BJ (cell line): ENCODE measurements around the gene VCL. TPM values are rescaled to one million over a fixed set of nuclear protein-coding genes. Genes with fewer than 3 reads are reported as not detected.

Experiments
- CTCF ChIA-PET: fragments of 350-600 bp; formaldehyde crosslinking; extraction: SDS; loops from one replicate; lab custom pipeline; 2021; ENCODE audit warnings: antibody characterized with exemption, inconsistent platforms; lab: Yijun Ruan, JAX
- POLR2A ChIA-PET: fragments of 300-600 bp; sonication (Branson Sonifier 250); formaldehyde crosslinking; extraction: SDS; loops from one replicate; lab custom pipeline; 2021; ENCODE audit warnings: antibody characterized with exemption; lab: Charles Lee
- DNase-seq: peaks from one replicate; pipeline ENCODE4 v3.0.0-alpha.2; 2011; ENCODE audit warnings: low read depth
- H3K27me3 ChIP-seq: 2 replicates; pipeline ENCODE4 v1.6.0; 2011; ENCODE audit warnings: low read length; ENCODE audit not compliant: control insufficient read depth, insufficient read depth
- H3K36me3 ChIP-seq: 2 replicates; pipeline ENCODE4 v1.5.1; 2011; ENCODE audit warnings: low read length; ENCODE audit not compliant: control insufficient read depth, insufficient read depth
- H3K4me3 ChIP-seq: 2 replicates; pipeline ENCODE4 v1.5.1; 2011; ENCODE audit warnings: low read depth, mild to moderate bottlenecking, control low read depth, low read length
- polyA plus RNA-seq: library from polyadenylated mRNA; depleted of rRNA; stranded (reverse); fragments of >200 nt; gene quantifications from 2 replicates; pipeline ENCODE4 v1.2.3, GENCODE V29; 2011
- TF ChIP-seq, protein P1 (sequence below): IDR thresholded peaks from 2 replicates; pipeline ENCODE4 v1.5.1; 2011; ENCODE audit warnings: low read depth, mild to moderate bottlenecking, control low read depth, inconsistent platforms, low read length, moderate library complexity; ENCODE audit not compliant: insufficient read depth

Gene VCL
- polyA plus RNA-seq, 1 experiment, result 255 TPM

DNA sequence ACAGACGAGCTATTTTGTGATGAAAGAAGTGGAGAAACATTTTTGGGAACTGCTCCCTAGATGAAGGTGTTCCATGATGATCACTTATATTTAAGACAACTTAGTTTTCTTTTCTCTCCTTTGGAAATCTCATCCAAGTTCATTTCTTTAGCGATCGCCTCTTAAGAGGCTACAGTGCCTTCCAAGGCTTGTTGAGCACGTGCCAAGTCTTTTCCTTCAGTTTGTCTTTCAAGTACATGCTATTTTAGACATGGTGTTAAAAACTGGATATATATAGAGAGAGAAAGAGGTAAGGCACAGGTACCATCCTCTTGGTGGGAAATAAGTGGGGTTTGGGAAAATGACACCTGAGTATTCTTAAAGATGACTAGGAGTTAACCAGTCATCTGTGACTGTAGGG is 155.8 kb downstream of the VCL start:
- no peak for DNase-seq
- Histone ChIP-seq H3K36me3 (no peaks in the 10 kb centered on the region), H3K27me3 (no peaks in the 10 kb centered on the region), H3K4me3 (no peak overlapping the region)
- POLR2A ChIA-PET, result no interaction called here
- TF ChIP-seq, protein P1, sequence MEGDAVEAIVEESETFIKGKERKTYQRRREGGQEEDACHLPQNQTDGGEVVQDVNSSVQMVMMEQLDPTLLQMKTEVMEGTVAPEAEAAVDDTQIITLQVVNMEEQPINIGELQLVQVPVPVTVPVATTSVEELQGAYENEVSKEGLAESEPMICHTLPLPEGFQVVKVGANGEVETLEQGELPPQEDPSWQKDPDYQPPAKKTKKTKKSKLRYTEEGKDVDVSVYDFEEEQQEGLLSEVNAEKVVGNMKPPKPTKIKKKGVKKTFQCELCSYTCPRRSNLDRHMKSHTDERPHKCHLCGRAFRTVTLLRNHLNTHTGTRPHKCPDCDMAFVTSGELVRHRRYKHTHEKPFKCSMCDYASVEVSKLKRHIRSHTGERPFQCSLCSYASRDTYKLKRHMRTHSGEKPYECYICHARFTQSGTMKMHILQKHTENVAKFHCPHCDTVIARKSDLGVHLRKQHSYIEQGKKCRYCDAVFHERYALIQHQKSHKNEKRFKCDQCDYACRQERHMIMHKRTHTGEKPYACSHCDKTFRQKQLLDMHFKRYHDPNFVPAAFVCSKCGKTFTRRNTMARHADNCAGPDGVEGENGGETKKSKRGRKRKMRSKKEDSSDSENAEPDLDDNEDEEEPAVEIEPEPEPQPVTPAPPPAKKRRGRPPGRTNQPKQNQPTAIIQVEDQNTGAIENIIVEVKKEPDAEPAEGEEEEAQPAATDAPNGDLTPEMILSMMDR, result no peak
- CTCF ChIA-PET, result interaction anchor here (2.7 kb wide), 1 partner anchor 60 kb away, joined by 8 read pairs; no protein-coding TSS in a partner anchor

DNA sequence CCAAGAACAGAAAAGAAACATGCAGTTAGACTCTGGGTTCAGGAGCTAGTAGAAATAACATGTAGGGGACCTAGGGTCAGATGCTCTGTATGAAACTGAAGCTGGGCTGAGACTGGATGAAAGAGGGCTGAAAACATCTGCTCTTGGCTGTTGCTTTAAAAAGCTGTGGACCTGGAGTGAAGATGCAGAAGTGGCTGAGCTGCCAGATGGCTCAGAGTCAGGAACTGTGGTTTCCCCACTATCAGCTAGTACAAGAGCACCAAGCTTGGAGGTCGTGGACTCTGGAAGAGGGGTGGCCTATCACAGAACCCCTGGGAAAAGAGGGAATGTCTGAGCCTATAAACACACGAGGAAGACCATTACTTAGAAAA is 159.0 kb downstream of the VCL start:
- Histone ChIP-seq H3K27me3 (no peaks in the 10 kb centered on the region), H3K36me3 (no peaks in the 10 kb centered on the region), H3K4me3 (no peak overlapping the region)
- DNase-seq, result no peak
- ChIA-PET POLR2A (interaction anchor here (0.5 kb wide), 1 partner anchor 9 kb away, joined by 5 read pairs; no protein-coding TSS in a partner anchor), CTCF (interaction anchor here (1.4 kb wide), 1 partner anchor 57 kb away, joined by 4 read pairs; no protein-coding TSS in a partner anchor)
- TF ChIP-seq, protein P1, result no peak

DNA sequence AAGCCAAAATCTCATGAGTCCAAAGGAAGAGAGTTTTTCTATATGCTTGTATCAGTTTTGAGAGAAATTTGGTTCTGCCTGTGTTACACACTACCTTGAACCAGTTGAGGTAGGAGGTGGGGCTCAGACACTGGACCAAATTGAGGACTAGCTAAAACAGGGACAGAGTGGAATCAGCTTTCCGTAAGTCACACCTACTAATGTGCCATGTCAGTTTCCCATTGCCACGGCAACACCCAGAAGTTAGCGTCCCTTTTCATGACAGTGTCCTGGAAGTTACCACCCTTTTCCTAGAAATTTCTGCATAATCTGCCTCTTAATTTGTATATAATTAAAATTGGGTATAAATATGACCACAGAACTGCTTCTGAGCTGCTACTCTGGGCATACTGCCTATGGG is 162.1 kb downstream of the VCL start:
- Histone ChIP-seq H3K27me3 (no peaks in the 10 kb centered on the region), H3K36me3 (no peaks in the 10 kb centered on the region), H3K4me3 (no peak overlapping the region)
- ChIA-PET CTCF (no interaction called here), POLR2A (no interaction called here)
- no peak for DNase-seq
- TF ChIP-seq, protein P1, result no peak

DNA sequence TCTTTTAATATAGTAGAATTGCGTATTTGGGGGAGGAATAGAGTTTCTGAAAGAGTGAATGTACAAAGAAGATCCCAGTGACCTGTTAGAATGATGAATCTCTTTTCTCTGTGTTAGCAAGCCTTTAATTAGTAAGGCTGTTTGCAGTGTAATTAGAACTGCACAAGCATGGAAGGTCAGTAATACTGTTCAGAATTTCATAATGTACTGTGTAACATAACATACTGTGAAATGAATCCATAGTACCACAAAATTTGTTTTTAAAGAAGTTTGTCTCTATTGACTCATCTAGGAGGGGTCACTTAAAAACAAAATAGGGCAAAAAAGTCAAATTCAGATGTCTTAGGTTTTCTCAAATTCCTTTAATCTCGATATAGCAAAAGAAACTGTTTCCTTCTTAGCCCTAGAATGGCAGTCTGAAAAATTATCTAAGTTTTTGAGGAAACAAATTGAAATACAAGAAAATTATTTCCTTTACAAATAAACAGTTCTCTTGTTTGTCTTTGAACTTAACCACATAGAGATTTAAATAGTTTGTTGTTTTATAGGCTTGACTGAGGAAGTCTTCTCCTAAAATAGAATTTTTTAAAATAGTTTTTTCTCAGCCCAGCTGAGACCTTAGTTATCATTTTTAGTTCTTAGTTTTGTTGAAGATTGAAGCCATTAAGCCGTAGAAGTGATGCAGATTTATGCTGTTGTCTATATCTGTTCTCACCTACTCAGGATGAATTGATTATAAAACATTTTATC is 165.6 kb downstream of the VCL start:
- DNase-seq, result no peak
- TF ChIP-seq, protein P1, result no peak
- Histone ChIP-seq H3K27me3 (no peaks in the 10 kb centered on the region), H3K36me3 (no peaks in the 10 kb centered on the region), H3K4me3 (no peak overlapping the region)
- ChIA-PET CTCF (no interaction called here), POLR2A (no interaction called here)

DNA sequence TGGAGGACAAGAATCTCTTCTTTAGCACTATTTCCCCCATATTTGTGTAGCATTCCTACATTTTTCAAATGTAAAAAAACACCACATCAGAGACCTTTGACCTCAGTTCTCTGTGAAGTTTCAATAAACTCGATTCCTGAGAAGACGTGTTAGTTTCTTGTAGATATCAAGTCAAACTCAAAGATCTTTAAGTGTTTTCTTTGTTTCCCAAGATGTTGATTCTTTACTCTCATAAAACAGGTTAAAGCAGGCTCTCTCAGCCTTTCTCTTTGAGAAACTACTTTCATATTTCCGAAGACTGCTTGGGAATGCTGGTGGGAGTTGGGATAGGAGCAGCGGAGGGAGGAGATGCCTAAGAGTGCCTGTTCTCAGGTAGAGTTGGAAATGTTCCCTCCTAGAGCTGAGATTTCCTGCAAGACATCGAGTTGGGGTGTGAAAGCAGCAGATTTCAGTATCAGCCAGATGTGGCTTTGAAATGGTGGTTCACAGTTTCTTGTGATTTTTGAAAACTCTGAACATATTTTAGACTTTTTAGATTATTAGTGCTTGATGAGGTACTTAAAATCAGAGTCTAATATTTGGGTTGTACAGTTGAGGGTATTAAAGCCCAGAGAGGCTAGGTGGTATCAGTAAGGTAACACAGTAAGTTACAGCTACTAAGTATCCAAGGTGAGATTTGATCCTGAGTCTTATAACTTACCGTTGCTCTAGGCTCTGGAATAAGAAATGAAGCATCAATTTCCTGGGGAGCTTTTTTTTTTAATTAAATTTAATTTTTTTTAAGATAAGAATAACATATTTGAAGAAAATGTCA is 167.0 kb downstream of the VCL start:
- no peaks in the 10 kb centered on the region for H3K36me3 ChIP-seq
- no peak for DNase-seq
- no peaks in the 10 kb centered on the region for H3K27me3 ChIP-seq
- CTCF ChIA-PET, result interaction anchor here (1.2 kb wide), 1 partner anchor 41 kb away, joined by 3 read pairs; no protein-coding TSS in a partner anchor
- TF ChIP-seq, protein P1, result no peak
- H3K4me3 ChIP-seq, result no peak overlapping the region
- POLR2A ChIA-PET, result interaction anchor here (0.7 kb wide), 1 partner anchor 8 kb away, joined by 5 read pairs; no protein-coding TSS in a partner anchor
